ENCODE measurements around the gene TAS2R3.
"Not testable (repeated sequence)": the region's sequence is repeated elsewhere in the genome, so short reads cannot be mapped to it uniquely, and the experiment has no call there.

DNA sequence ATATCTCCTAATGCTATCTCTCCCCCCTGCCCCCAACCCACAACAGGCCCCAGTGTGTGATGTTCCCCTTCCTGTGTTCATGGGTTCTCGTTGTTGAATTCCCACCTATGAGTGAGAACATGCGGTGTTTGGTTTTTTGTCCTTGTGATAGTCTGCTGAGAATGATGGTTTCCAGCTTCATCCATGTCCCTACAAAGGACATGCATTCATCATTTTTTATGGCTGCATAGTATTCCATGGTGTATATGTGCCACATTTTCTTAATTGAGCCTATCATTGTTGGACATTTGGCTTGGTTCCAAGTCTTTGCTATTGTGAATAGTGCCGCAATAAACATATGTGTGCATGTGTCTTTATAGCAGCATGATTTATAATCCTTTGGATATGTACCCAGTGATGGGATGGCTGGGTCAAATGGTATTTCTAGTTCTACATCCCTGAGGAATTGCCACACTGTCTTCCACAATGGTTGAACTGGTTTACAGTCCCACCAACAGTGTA, 6.2 kb downstream of the TAS2R3 start:
- TF ChIP-seq EHMT2 (IDR thresholded peaks at IDR 0.05); ZNF274 (IDR thresholded peaks at IDR 0.05; ENCODE audit: borderline replicate concordance, low read depth, low read length); EZH2 (IDR thresholded peaks at IDR 0.05; ENCODE audit: borderline replicate concordance, low read depth, low read length); ATF7 (IDR thresholded peaks at IDR 0.05); POLR2A (conservative IDR thresholded peaks at IDR 0.05); POLR2AphosphoS5 (IDR thresholded peaks at IDR 0.05; ENCODE audit: control insufficient read depth, insufficient read depth, low read depth, low read length); TRIM24 (IDR thresholded peaks at IDR 0.05); RBM25 (IDR thresholded peaks at IDR 0.05; ENCODE audit: low read depth, low read length, severe bottlenecking); FOXJ3 (CRISPR knock-in tag; IDR thresholded peaks at IDR 0.05); YBX1 (IDR thresholded peaks at IDR 0.05): not testable (repeated sequence)
- TF ChIP-seq, protein P1, sequence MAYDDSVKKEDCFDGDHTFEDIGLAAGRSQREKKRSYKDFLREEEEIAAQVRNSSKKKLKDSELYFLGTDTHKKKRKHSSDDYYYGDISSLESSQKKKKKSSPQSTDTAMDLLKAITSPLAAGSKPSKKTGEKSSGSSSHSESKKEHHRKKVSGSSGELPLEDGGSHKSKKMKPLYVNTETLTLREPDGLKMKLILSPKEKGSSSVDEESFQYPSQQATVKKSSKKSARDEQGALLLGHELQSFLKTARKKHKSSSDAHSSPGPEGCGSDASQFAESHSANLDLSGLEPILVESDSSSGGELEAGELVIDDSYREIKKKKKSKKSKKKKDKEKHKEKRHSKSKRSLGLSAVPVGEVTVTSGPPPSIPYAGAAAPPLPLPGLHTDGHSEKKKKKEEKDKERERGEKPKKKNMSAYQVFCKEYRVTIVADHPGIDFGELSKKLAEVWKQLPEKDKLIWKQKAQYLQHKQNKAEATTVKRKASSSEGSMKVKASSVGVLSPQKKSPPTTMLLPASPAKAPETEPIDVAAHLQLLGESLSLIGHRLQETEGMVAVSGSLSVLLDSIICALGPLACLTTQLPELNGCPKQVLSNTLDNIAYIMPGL (CRISPR knock-in tag; IDR thresholded peaks at IDR 0.05), result not testable (repeated sequence)
- TF ChIP-seq, protein P2, sequence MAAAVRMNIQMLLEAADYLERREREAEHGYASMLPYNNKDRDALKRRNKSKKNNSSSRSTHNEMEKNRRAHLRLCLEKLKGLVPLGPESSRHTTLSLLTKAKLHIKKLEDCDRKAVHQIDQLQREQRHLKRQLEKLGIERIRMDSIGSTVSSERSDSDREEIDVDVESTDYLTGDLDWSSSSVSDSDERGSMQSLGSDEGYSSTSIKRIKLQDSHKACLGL (CRISPR knock-in tag; IDR thresholded peaks at IDR 0.05; ENCODE audit: borderline replicate concordance, poor library complexity, severe bottlenecking), result not testable (repeated sequence)
